GM03348 (cell line): ENCODE data around the gene SPNS3.

Experiments
- DNase-seq: peaks from one replicate; pipeline ENCODE4 v3.0.0; 2012; ENCODE audit warnings: low spot score

The SPNS3 gene

GRCh38 chr17:4510618-4510941, 76.8 kb downstream of the SPNS3 start:
- DNase-seq: no peak

- DNase-seq: no peak
Measured at GRCh38 chr17:4511199-4511932, 77.6 kb downstream of the SPNS3 start.

GRCh38 chr17:4512156-4513112, 78.7 kb downstream of the SPNS3 start:
- DNase-seq: no peak

- DNase-seq: no peak
Measured at GRCh38 chr17:4513113-4514032, 79.6 kb downstream of the SPNS3 start.

GRCh38 chr17:4514206-4514605, 80.5 kb downstream of the SPNS3 start:
- no peak for DNase-seq

GRCh38 chr17:4514779-4515178, 81.0 kb downstream of the SPNS3 start:
- DNase-seq: no peak

GRCh38 chr17:4515501-4515900, 81.8 kb downstream of the SPNS3 start:
- no peak for DNase-seq

GRCh38 chr17:4516735-4517134, 83.0 kb downstream of the SPNS3 start:
- no peak for DNase-seq

- no peak for DNase-seq
Measured at GRCh38 chr17:4518901-4519300, 85.2 kb downstream of the SPNS3 start.

GRCh38 chr17:4519361-4519788, 85.6 kb downstream of the SPNS3 start:
- DNase-seq: no peak

GRCh38 chr17:4520060-4520893, 86.5 kb downstream of the SPNS3 start:
- no peak for DNase-seq

GRCh38 chr17:4520894-4521600, 87.3 kb downstream of the SPNS3 start:
- peak; percentile 48 for DNase-seq

- no peak for DNase-seq
Measured at GRCh38 chr17:4522661-4523060, 88.9 kb downstream of the SPNS3 start.

GRCh38 chr17:4523946-4524345, 90.2 kb downstream of the SPNS3 start:
- DNase-seq: no peak

GRCh38 chr17:4525691-4526397, 92.1 kb downstream of the SPNS3 start:
- DNase-seq: no peak

- DNase-seq: no peak
Measured at GRCh38 chr17:4527134-4527533, 93.4 kb downstream of the SPNS3 start.

GRCh38 chr17:4527566-4528125, 93.9 kb downstream of the SPNS3 start:
- no peak for DNase-seq

- no peak for DNase-seq
Measured at GRCh38 chr17:4529533-4530152, 95.9 kb downstream of the SPNS3 start.
